ENCODE results near the gene SLIT3.

DNA sequence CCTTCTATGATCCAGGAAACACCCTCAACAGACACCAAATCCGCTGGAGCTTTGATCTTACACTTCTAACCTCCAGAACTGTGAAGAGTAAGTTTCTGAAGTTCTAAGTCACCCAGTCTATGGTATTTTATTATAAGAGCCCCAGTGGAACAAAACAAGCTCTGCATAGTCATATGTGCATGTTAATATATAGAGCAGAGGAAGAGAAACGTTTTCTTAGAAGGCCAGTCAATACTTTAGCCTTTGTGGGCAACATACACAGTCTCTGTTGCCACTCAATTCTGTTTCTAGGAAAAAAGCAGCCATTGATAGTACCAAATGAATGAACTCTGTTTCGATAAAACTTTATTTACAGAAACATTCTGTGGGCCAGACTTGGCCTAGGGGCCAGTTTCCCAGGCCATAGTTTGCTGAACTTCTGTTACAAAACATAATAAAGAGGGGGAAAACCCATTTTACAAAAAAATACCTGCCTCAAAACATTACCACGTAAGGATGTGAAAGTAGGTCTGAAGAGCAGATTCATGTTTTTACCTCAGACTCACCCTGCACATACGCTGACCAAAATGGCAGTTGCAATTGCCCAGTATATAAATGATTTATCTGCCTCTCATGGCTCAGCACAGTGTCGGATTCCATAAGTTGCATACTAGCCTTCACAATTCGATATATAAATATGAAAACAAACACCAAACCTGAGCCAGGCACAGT is 350.5 kb downstream of the SLIT3 start:
- TF ChIP-seq, protein P1, sequence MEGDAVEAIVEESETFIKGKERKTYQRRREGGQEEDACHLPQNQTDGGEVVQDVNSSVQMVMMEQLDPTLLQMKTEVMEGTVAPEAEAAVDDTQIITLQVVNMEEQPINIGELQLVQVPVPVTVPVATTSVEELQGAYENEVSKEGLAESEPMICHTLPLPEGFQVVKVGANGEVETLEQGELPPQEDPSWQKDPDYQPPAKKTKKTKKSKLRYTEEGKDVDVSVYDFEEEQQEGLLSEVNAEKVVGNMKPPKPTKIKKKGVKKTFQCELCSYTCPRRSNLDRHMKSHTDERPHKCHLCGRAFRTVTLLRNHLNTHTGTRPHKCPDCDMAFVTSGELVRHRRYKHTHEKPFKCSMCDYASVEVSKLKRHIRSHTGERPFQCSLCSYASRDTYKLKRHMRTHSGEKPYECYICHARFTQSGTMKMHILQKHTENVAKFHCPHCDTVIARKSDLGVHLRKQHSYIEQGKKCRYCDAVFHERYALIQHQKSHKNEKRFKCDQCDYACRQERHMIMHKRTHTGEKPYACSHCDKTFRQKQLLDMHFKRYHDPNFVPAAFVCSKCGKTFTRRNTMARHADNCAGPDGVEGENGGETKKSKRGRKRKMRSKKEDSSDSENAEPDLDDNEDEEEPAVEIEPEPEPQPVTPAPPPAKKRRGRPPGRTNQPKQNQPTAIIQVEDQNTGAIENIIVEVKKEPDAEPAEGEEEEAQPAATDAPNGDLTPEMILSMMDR (conservative IDR thresholded peaks at IDR 0.05; ENCODE audit: low read length), result no peak
- TF ChIP-seq EZH2phosphoT487 (IDR thresholded peaks at IDR 0.05; ENCODE audit: borderline replicate concordance), result no peak

Measured in Loucy (cell line).